Peyer's patch (tissue), 4 donors: ENCODE data around the gene TRIM54.

Experiments
- POLR2A ChIP-seq, 2 donors: fragments of 450-650 bp; IDR thresholded peaks; one replicate each; pipeline ENCODE4 v1.5.1; 2017; ENCODE audit warnings: antibody characterized with exemption in 2 of 2, mild to moderate bottlenecking in 2 of 2, moderate library complexity in 2 of 2
- TF ChIP-seq, protein P1 (sequence below), 6 experiments: fragments of 450-650 bp in 4 of 6; fragments of 200-600 bp in 2 of 6; sonication (generic) in 1 of 6; IDR thresholded peaks; one replicate each; pipeline ENCODE4 v1.5.1; 2017 to 2019; ENCODE audit warnings: antibody characterized with exemption in 6 of 6, mild to moderate bottlenecking in 3 of 6, moderate library complexity in 1 of 6

GRCh38 chr2:27306136-27306535, 23.9 kb downstream of the TRIM54 start:
- TF ChIP-seq, protein P1, sequence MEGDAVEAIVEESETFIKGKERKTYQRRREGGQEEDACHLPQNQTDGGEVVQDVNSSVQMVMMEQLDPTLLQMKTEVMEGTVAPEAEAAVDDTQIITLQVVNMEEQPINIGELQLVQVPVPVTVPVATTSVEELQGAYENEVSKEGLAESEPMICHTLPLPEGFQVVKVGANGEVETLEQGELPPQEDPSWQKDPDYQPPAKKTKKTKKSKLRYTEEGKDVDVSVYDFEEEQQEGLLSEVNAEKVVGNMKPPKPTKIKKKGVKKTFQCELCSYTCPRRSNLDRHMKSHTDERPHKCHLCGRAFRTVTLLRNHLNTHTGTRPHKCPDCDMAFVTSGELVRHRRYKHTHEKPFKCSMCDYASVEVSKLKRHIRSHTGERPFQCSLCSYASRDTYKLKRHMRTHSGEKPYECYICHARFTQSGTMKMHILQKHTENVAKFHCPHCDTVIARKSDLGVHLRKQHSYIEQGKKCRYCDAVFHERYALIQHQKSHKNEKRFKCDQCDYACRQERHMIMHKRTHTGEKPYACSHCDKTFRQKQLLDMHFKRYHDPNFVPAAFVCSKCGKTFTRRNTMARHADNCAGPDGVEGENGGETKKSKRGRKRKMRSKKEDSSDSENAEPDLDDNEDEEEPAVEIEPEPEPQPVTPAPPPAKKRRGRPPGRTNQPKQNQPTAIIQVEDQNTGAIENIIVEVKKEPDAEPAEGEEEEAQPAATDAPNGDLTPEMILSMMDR (IDR thresholded peaks at IDR 0.05): no peak
- no peak for TF ChIP-seq POLR2A (IDR thresholded peaks at IDR 0.05)
